Thyroid gland (tissue), 4 donors: ENCODE data around the gene NOSIP.

Experiments used
- POLR2A ChIP-seq, 2 donors: fragments of 450-650 bp; IDR thresholded peaks; one replicate each; pipeline ENCODE4 v1.6.1; 2017; ENCODE audit warnings: antibody characterized with exemption in 2 of 2, mild to moderate bottlenecking in 2 of 2, moderate library complexity in 1 of 2
- TF ChIP-seq, protein P1 (sequence below), 6 experiments: fragments of 200-600 bp in 3 of 6; fragments of 450-650 bp in 3 of 6; sonication (generic) in 3 of 6; IDR thresholded peaks; one replicate each; pipeline ENCODE4 v1.5.1; 2016 to 2019; ENCODE audit warnings: antibody characterized with exemption in 6 of 6, mild to moderate bottlenecking in 2 of 6, inconsistent platforms in 1 of 6, moderate library complexity in 1 of 6

DNA sequence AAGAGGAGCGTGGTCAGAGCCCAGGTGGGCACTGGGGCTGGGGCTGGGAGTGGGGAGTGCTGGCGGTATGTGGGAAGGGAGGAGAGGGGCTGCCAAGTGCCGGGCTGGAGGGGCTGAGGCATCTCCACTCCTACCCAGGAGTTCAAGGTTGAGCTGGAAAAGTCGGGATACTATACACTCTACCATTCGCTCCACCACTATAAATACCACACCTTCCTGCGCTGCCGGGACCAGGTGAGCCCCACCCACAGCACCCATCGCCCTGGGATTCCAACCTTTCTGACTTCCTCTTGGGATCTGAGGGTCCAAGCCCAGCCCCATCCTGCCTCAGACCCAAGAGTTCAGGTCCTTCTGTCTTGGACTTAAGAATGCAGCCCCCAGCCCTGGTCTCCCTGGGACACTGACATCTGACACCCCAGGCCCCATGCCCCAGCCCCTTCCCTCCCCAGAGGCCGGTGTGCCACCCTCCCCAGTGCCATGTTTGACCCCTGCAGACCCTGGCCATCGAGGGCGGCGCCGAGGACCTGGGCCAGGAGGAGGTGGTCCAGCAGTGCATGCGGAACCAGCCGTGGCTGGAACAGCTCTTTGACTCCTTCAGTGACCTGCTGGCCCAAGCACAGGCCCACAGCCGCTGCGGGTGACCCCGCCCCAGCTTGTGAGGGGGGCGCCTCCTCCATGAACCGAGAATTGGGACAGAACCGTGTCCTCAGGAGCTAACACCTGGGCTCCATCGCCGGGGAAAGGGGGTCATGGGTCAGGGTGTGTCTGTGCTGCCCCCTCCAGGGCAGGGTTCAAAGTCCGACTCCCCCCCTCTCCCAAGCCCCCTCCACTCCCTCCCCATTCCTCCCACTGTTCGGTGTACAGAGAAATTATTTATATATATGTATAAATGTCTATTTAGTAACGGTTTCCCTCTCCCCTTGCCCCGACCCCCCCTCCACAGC, 44.9 kb upstream of the NOSIP start:
- TF ChIP-seq, protein P1, sequence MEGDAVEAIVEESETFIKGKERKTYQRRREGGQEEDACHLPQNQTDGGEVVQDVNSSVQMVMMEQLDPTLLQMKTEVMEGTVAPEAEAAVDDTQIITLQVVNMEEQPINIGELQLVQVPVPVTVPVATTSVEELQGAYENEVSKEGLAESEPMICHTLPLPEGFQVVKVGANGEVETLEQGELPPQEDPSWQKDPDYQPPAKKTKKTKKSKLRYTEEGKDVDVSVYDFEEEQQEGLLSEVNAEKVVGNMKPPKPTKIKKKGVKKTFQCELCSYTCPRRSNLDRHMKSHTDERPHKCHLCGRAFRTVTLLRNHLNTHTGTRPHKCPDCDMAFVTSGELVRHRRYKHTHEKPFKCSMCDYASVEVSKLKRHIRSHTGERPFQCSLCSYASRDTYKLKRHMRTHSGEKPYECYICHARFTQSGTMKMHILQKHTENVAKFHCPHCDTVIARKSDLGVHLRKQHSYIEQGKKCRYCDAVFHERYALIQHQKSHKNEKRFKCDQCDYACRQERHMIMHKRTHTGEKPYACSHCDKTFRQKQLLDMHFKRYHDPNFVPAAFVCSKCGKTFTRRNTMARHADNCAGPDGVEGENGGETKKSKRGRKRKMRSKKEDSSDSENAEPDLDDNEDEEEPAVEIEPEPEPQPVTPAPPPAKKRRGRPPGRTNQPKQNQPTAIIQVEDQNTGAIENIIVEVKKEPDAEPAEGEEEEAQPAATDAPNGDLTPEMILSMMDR (IDR thresholded peaks at IDR 0.05): no peak
- no peak for TF ChIP-seq POLR2A (IDR thresholded peaks at IDR 0.05)
